ENCODE measurements around the gene GLOD4. TPM values are rescaled to one million over a fixed set of nuclear protein-coding genes. Genes with fewer than 3 reads are reported as not detected.

The GLOD4 gene
- total RNA-seq, 3 donors from 2014 or later, result 64.3 to 97.6 (median 88.5) TPM

GRCh38 chr17:745406-745805, 36.7 kb downstream of the GLOD4 start:
- no peaks in the 10 kb centered on the region for H3K36me3 ChIP-seq (ENCODE audit: low read depth)
- ATAC-seq, result no peak

GRCh38 chr17:744937-745336, 37.1 kb downstream of the GLOD4 start:
- Histone ChIP-seq H3K36me3 (ENCODE audit: low read depth) (no peaks in the 10 kb centered on the region), H3K9me3 (no peaks in the 10 kb centered on the region), H3K4me3 (no peak overlapping the region), H3K4me1 (ENCODE audit: low read depth) (no peaks in the 10 kb centered on the region)
- intact Hi-C loops (cut with DNase I, micrococcal nuclease), result no loop called here
- no peak for TF ChIP-seq CTCF (IDR thresholded peaks at IDR 0.05)
- DNase-seq, result no peak
- ATAC-seq, result peak; percentile 12

More at GRCh38 chr17:745406-745805, 36.7 kb downstream of the GLOD4 start:
- Histone ChIP-seq H3K4me3 (no peak overlapping the region), H3K4me1 (ENCODE audit: low read depth) (peaks cover 2% of the 10 kb centered on the region), H3K9me3 (no peaks in the 10 kb centered on the region)
- DNase-seq, result no peak
- no peak for TF ChIP-seq CTCF (IDR thresholded peaks at IDR 0.05)
- intact Hi-C loops (cut with DNase I, micrococcal nuclease), result no loop called here

DNA sequence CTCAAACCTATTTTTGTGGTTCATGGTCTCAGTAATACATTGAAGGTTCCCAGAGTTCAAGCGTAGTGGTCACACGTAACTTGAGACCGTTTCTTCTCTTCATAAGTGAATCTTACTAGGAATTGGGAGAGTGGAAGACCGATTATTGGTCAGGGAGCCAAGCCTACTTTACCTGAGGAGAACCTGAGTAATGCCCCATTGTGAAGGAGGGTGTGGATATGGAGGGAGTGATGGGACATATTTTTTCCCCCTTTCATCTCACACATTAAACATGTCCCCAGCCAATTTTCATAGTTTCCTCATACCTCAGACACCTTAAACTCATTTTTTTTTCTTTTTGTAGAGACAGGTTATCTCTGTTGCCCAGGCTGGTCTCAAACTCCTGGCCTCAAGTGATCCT, 38.9 kb downstream of the GLOD4 start:
- ATAC-seq (no peak), DNase-seq (no peak)
- no peak for TF ChIP-seq CTCF (IDR thresholded peaks at IDR 0.05)
- Histone ChIP-seq H3K4me1 (ENCODE audit: low read depth) (no peaks in the 10 kb centered on the region), H3K4me3 (no peak overlapping the region), H3K9me3 (no peaks in the 10 kb centered on the region), H3K36me3 (ENCODE audit: low read depth) (no peaks in the 10 kb centered on the region)
- intact Hi-C loops (cut with DNase I, micrococcal nuclease), result no loop called here

GRCh38 chr17:742147-742793, 39.8 kb downstream of the GLOD4 start:
- no peaks in the 10 kb centered on the region for H3K36me3 ChIP-seq (ENCODE audit: low read depth)
- ATAC-seq, result no peak
- no peak for DNase-seq
- no peak for TF ChIP-seq CTCF (IDR thresholded peaks at IDR 0.05)
- no peaks in the 10 kb centered on the region for H3K9me3 ChIP-seq
- intact Hi-C loops (cut with DNase I, micrococcal nuclease), result no loop called here
- H3K4me1 ChIP-seq (ENCODE audit: low read depth), result no peaks in the 10 kb centered on the region
- no peak overlapping the region for H3K4me3 ChIP-seq

DNA sequence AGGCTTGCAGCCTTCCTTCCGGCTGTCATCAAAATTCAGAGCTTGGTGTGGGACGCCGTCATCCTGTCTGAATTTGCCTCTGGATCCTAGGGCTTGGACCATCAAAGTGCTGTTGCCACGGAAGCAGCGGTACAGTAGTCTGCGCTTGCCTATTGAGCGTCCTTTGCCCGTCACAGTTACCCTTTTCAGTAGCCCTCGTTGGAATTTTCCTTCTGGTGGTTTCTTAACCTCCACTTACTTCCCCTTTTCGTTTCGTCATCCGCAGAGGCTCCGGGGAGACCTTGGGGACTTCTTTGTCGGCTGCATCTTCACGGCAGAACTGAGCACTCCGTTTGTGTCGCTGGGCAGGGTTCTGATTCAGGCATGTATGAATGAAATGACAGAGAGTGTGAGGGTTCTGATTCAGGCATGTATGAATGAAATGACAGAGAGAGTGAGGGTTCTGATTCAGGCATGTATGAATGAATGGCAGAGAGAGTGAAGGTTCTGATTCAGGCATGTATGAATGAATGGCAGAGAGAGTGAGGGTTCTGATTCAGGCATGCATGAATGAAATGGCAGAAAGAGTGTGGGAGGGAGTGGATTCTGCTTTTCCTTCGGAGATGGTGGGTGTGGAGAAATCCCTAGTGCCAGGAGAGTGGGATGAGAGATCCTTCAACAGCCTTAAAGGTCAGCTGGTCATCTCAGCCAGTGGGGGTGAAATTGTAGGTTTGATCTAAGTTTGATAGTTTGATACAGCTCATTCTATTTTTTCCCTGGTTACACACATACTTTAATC, 41.7 kb downstream of the GLOD4 start:
- no peaks in the 10 kb centered on the region for H3K9me3 ChIP-seq
- peak; percentile 56 for ATAC-seq
- DNase-seq, result peak in 1 of 3 donors; percentile 52
- H3K36me3 ChIP-seq (ENCODE audit: low read depth), result no peaks in the 10 kb centered on the region
- H3K4me1 ChIP-seq (ENCODE audit: low read depth), result no peaks in the 10 kb centered on the region
- intact Hi-C loops (cut with DNase I, micrococcal nuclease), result no loop called here
- no peak for TF ChIP-seq CTCF (IDR thresholded peaks at IDR 0.05)
- H3K4me3 ChIP-seq, result no peak overlapping the region

All from mucosa of descending colon (tissue), 3 donors.